ENCODE measurements around the gene INSM1. TPM values are rescaled to one million over a fixed set of nuclear protein-coding genes. Genes with fewer than 3 reads are reported as not detected.

The INSM1 gene
- total RNA-seq, 2 donors from 2014 or later = 3.4 to 4.3 TPM

DNA sequence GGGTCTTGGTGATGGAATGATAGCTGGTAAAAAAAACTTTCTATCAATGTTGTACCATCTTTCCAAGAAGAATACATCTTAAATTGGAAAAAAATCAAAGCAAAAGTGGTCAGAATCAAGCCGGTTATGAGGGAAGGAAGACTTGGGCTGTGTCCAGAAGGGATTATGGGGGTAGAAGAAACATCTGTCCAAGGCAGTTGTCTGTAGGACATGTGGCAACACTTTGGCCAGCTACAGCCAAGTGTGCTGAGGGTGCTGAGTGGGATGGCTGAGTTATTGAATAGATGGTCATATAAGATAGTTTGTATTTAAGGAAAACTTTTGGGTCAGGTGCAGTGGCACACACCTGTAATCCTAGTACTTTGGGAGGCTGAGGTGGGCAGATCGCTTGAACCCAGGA is 38.4 kb downstream of the INSM1 start:
- no peaks in the 10 kb centered on the region for H3K9me3 ChIP-seq
- 92 to 94% methylated on average over 2 of the region's 2 CpGs for WGBS, 2 donors
- H3K27me3 ChIP-seq = no peaks in the 10 kb centered on the region
- no peak overlapping the region for H3K4me3 ChIP-seq
- H3K4me1 ChIP-seq = peaks cover 7% of the 10 kb centered on the region
- H3K36me3 ChIP-seq (replicated peaks in 1 of 2; ENCODE audit: insufficient read depth in 1 of 2, low read depth in 2 of 2) = peaks cover 0 to 3% of the 10 kb centered on the region in 2 donors
- ATAC-seq (no peak), DNase-seq (no peak)
- no peak for TF ChIP-seq CTCF (IDR thresholded peaks at IDR 0.05)
- TF ChIP-seq POLR2A (IDR thresholded peaks at IDR 0.05) = no peak
- intact Hi-C loops (cut with DNase I) = no loop called here
- H3K27ac ChIP-seq = no peak overlapping the region

GRCh38 chr20:20407891-20408805 is 40.2 kb downstream of the INSM1 start:
- WGBS, 2 donors = 56 to 61% methylated on average over 6 of the region's 6 CpGs
- H3K27ac ChIP-seq = no peak overlapping the region
- H3K36me3 ChIP-seq (replicated peaks in 1 of 2; ENCODE audit: insufficient read depth in 1 of 2, low read depth in 2 of 2) = no peaks in the 10 kb centered on the region
- H3K9me3 ChIP-seq = no peaks in the 10 kb centered on the region
- no peak overlapping the region for H3K4me3 ChIP-seq
- intact Hi-C loops (cut with DNase I) = no loop called here
- no peaks in the 10 kb centered on the region for H3K27me3 ChIP-seq
- peaks cover 7% of the 10 kb centered on the region for H3K4me1 ChIP-seq
- TF ChIP-seq POLR2A (IDR thresholded peaks at IDR 0.05) (no peak), CTCF (IDR thresholded peaks at IDR 0.05) (no peak)
- ATAC-seq (peak; percentile 41), DNase-seq (peak in 1 of 4 donors; percentile 25)

DNA sequence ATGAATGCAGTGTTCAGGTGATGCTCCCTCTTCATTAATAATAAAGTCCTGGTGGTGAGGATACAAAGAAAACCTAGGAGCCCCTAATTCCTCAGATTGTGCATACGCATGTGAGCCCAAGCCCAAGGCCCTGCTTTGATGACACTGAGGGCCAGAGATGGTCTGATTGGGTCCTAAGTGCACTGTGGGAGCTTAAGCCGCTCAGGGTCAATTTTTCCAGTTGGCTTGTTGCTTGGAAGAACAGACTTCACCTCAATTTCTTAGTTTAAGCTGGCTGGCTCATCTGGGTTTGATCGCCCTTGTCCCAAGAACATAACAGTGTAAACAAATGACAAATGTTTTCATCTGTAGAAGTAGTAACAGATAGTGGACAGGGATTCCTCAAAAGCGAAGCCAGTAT is 41.4 kb downstream of the INSM1 start:
- intact Hi-C loops (cut with DNase I) = no loop called here
- TF ChIP-seq POLR2A (IDR thresholded peaks at IDR 0.05) (no peak), CTCF (IDR thresholded peaks at IDR 0.05) (no peak)
- Histone ChIP-seq H3K9me3 (no peaks in the 10 kb centered on the region), H3K4me1 (peaks cover 7% of the 10 kb centered on the region), H3K4me3 (no peak overlapping the region), H3K36me3 (replicated peaks in 1 of 2; ENCODE audit: insufficient read depth in 1 of 2, low read depth in 2 of 2) (no peaks in the 10 kb centered on the region), H3K27ac (no peak overlapping the region), H3K27me3 (no peaks in the 10 kb centered on the region)
- WGBS, 2 donors = 96 to 98% methylated on average over 4 of the region's 4 CpGs
- DNase-seq (no peak), ATAC-seq (no peak)

DNA sequence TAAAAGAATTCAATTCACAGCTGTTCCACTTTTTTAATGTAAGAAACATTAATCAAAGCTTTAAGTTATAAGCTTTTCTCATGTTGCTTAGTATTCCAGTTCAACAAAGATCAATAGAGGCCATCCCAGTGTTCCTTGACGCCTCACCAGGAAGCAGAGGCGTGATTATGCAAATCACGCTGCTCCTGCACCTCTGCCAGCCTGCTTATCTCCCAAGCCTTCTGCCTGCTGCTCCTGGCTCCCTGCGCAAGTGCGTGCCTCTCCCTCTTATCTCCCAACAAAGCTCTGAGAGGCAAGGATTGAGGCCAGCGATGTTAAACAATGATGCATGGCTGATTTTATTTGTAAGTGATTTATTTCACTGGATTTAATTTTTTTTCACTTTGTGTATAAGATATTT is 42.8 kb downstream of the INSM1 start:
- DNase-seq (peak; percentile 48 to 73 (median 64)), ATAC-seq (peak; percentile 88)
- WGBS, 2 donors = 3 to 17% methylated on average over 6 of the region's 6 CpGs
- Histone ChIP-seq H3K9me3 (no peaks in the 10 kb centered on the region), H3K4me3 (no peak overlapping the region), H3K27me3 (no peaks in the 10 kb centered on the region), H3K4me1 (peaks cover 7% of the 10 kb centered on the region), H3K36me3 (replicated peaks in 1 of 2; ENCODE audit: insufficient read depth in 1 of 2, low read depth in 2 of 2) (no peaks in the 10 kb centered on the region), H3K27ac (peak overlapping the region in 1 of 4 donors; percentile 9)
- TF ChIP-seq POLR2A (IDR thresholded peaks at IDR 0.05) (peak in 1 of 3 donors; percentile 15), CTCF (IDR thresholded peaks at IDR 0.05) (no peak)
- intact Hi-C loops (cut with DNase I) = no loop called here
